GM19023 (cell line): ENCODE measurements around the gene RAD21L1.

Experiments
- ATAC-seq: cut with Tn5 transposase; IDR thresholded peaks from one replicate; pipeline ENCODE4 v1.9.1; 2021; ENCODE audit warnings: mild to moderate bottlenecking, moderate library complexity; ENCODE audit not compliant: unreplicated experiment

The RAD21L1 gene

DNA sequence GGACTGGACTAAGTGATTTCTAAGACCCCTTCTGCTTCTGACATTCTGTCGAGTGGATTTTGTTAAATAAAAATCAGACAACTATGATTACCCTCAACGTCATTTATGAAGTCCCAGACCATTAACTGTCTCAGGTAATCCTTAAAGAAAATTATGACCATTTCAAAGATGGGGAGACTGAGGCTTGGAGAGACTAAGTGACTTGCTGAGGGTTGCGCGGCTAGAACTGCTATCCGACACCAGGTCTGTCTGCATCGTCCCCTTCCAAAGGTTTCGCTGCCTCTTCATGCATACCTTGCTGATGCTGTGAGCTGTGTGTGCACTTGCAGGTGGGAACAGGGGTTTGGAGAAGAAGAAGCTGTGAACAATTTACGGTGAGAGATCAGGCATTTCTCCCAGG is 43.4 kb downstream of the RAD21L1 start:
- ATAC-seq = no peak

DNA sequence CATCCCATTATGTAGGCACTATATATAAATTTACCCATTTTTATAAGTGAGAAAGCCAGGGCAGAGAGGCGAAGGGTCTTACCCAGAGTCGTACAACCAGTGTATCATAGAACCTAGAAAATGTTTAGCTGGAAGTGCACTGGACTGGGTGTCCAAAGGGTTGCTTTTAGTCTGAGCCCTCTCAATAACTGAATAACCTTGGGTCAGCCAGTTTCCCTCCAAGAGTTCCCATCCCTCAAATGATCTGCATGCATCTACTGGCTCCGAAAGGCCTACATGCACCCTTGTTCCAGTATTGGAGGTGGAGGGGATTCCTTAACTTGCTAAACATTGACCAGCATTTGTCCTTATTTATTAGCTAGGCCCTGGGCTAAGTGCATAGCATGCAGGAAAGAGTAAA is 44.0 kb downstream of the RAD21L1 start:
- ATAC-seq = no peak

DNA sequence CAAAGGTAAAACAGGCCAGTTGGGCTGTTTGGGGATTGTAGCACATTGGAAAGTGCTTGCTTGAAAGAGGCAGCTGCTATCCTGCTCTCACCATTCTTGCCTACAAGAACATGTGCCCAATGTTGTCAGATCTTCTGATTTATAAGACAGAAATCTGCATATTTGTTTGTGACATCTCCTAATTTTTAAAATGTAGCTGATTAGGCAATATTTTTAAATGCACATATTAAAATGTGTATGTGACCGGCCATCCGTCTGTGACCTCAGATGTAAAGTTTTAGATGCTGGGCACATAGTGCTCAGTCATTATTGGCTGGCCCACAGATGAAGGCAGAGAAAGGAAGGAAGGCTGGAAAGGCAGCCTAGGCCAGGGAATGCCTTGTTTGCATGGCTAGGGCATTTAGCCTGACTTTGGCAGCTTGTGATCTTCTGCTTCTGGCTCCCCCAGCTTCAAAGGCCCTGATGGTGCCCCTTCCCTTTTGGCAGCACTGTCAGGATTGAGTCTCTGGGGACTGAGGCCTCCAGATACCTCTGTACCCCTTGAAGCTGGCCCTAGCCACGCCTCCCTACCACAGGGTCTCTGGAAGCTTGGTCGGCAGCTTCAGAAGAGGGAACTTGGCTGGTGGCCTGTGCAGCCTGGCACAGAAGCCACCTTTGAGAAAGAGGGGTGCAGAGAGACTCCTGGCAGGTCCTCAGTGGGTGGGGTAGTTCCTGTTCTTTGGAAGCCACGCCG is 46.7 kb downstream of the RAD21L1 start:
- no peak for ATAC-seq

DNA sequence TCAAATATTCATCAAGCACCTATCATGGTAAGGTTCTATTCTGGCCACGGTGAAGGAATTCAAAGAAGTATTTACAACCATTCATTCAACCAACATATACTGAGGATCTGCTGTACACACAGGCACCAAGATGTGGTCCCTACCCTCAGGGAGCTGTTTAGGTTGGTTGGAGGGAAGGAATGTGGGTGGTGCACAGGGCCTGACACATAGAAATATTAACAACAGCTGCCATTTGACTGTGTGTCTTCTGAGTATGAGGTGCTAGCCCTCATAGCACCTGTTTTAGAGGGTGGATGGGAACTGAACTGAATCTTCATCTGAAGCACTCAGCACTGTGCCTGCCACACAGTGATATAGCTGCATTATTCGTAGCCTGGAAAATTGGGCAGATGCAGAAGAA is 47.5 kb downstream of the RAD21L1 start:
- ATAC-seq = no peak

DNA sequence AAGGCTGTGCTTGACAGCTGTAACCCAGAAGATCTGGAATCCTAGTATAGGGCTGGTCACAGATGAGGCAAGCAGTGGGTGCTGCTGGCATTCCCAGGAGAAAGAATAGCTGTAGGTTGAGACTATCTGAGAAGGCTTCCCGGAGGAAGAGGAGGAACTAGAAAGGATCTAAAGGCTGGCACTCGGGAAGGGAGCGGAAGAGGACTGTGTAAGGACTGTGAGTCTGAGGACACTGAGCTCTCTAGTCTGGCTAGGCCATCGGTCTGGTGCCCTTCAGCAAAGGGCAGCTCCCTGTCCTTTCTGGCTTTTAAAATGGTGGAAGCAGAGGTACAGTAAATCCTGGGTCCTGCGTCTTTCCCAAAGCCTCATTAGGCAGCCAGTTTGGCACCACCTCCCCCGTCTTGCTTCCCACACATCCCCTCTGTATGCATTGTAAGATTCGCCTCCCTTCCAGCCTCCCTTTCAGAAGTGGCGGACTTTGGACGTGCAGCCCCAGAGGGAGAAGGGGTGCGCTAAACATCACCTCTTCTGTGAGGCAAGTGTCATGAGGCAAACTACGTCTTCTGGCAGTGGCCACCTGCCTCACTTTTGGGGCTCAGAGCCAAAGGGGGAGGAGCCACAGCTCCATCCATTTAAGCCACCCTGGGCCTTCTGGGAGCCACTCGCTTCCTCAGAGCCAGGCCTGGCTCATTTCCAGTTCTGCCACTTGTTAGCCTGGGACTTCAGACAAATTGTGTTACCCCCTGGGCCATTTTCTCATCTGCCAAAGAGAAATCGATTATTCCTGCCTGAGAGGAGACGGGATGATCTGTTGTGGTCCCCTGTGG is 48.9 kb downstream of the RAD21L1 start:
- no peak for ATAC-seq

DNA sequence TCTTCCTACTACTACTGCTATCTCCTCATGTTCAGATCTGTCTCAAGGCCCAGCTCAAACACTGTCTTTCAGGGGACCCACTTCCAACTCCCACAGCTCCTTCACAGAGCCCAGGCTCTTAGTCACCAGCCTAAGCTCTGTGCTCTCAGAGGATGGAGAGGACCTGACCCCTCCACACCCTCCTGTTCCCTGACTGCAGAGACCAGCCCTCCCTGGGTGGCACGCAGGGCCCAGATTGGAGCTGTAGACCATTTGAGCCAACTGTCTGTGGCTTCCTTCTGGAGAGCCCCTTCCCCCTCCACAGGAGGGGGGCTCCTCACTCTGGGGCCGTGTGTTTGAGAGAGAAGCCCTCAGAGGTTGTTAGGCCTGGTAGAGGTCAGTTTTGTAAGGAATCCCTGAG is 50.1 kb downstream of the RAD21L1 start:
- ATAC-seq = no peak

DNA sequence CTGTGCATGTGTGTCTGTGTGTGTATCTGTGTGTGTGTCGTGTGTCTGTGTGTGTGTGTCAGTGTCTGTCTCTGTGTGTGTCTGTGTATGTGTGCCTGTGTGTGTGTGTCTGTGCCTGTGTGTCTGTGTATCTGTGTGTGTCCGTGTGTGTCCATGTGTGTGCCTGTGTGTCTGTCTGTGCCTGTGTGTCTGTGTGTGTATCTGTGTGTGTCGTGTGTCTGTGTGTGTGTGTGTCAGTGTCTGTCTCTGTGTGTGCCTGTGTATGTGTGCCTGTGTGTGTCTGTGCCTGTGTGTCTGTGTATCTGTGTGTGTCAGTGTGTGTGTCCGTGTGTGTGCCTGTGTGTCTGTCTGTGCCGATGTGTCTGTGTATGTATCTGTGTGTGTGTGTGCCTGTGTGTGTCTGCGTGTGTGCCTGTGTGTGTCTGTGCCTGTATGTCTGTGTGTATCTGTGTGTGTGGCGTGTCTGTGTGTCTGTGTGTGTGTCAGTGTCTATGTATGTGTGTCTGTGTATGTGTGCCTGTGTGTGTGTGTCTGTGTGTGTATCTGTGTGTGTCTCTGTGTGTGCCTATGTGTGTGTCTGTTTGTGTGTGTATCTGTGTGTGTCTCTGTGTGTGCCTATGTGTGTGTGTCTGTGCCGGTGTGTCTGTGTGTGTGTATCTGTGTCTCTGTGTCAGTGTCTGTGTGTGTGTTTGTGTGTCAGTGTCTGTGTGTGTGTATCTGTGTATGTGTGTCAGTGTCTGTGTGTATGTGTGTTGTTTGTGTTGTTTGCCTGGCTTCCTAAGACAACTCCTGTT is 51.9 kb downstream of the RAD21L1 start:
- ATAC-seq = no peak

DNA sequence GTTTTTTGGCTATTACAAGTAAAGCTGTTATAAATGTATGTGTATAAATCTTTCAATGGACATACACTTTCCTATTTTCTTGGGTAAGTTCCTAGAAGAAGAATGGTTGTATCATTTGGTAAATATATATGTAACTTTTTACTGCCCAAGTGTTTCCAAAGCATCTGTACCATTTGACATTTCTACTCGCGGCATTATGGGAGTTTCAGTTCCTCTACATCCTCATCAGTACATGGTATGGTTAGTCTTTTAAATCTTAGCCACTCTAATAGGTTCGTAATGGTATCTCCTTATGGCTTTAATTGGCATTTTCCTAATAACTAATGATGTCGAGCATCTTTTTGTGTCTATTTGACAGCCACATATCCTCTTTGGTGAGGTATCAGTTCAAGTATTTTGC is 53.1 kb downstream of the RAD21L1 start:
- ATAC-seq = no peak

DNA sequence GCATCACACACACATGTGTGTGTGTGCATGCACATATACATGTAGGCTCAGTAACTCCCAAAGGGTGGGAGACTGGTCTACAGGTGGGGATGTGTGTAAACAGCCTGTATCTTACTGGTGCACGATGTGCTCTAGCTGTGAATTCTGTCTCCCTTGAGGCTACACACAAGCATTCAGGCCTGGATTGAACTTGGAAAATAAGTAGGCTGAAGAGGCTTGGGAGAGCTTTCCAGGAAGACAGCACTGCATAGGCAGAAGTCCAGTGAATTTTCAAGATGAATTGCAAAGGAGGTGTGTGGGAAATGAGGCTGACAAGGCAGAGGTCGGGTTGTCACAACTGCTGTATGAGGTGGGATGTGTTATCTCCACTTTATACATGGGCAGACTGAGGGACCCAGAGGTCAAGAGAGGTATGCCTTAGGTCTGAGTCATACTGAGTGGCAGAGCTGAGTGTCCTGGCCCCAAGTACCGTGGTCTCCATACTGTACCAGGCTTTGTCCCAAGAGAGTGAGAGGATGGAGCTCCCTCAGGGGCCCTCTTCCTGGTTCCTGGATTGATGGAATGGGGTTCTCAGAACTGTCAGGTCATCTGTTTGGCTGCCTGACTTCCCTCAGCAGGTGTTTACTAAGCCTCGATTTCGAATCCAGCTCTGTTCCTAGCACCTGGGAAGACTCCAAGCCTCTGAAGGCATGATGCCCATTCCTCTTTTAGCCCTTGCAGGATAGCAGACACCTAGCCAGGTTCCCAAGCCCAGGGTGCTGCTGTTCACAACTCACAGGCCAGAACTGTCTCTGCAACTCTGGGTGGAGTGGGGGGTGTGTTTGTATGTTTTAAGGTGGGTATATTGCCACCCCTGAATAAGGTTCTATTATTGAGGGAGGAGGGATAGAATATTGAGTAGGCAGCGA is 54.6 kb downstream of the RAD21L1 start:
- ATAC-seq = no peak

DNA sequence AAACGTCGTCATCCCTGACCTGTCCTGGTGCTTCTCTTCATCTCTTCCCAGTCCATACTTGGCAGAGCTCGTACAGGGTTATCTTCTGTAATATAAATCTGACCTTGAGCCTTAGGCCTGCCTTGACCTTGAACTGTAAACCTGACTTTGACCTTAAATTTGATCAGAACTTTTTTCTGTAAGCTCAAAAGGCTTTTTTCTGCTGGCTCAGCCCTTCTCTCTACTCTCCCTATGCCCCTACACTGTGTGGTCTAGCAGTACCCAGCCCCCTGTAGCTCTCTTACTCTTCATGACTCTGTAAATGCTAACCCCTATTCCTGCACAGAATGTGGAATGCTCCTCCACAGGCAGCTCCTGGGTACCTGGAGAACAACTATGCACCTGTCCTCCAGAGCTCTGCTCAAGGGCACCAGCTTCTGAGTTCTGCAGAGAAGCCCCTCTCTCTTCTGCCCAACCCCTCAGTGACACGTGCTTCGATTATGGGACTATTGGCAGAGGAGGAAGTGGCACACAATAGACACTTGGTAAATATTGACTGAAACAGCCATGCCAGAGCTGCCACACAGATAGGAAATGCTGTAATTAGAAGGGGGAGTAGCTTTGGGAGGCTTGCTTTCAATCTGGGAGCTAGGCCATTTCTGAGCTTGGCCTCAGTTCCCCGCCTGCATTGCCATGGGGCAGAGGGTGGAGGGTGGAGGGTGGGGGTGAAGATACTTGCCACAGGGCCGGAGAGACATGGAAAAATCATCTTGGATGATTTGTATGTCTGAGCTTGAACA is 55.6 kb downstream of the RAD21L1 start:
- no peak for ATAC-seq

DNA sequence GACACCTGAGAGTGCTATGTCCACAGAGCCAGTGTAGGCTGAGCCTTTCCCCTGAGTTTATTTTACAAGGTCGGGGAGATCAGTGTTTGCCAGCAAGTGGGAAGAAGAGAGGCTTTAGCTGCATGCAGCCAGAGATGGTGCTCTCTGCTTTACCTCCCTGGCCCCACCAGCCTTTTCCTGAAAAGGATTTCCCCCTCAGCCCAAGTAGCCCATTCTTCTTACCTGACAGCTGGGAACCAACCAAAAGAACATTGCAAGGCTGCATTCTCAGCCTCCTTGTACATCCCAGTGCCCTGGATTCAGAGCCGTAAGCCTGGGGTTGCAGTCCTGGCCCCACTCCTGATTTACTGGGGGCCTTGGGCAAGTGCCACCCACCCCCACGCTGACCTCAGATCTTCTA is 57.1 kb downstream of the RAD21L1 start:
- no peak for ATAC-seq

DNA sequence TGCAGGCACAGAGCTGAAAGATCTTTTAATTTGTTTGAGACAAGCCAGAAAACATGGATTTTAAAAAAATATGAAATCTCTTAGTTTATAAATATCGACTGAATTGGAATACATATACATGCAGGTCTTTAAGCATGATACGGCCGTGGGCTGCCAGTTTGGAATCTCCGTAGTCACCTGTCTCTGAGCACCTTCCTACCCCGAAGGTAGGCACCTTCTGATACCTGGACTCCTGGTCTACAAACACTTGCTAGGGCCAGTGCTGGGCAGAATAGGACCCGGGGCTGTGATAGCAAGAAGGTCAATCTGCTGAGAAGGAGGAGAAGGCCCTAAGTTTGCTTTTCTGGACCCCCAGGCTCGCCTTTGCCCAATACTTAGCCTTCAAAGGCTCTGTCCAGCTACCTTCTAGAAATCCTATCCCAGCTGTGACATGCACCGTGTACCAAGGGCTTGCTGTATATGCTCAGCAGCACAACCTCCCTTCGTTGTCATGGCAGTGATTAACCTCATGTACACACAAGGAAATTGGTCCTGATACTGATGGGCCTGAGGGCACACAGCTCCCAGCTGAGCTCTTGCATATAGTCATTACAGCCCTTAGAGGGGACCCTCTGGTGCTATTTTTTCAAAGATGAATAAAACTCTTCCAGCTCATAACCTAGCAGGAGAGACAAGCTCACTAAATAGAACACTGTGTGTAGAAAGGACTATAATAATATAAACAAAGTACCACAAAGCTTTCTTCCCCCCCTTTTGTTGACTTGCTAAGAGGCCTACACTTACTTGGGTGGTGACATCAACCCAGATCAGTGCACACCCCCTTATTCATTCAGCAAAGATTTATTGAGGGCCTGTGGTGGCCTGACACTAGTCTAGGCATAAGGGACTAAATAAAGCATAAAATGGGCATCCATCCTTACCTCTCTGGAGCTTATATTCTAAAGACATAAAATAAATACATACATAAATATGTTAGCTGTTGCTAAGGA is 58.0 kb downstream of the RAD21L1 start:
- ATAC-seq = no peak

DNA sequence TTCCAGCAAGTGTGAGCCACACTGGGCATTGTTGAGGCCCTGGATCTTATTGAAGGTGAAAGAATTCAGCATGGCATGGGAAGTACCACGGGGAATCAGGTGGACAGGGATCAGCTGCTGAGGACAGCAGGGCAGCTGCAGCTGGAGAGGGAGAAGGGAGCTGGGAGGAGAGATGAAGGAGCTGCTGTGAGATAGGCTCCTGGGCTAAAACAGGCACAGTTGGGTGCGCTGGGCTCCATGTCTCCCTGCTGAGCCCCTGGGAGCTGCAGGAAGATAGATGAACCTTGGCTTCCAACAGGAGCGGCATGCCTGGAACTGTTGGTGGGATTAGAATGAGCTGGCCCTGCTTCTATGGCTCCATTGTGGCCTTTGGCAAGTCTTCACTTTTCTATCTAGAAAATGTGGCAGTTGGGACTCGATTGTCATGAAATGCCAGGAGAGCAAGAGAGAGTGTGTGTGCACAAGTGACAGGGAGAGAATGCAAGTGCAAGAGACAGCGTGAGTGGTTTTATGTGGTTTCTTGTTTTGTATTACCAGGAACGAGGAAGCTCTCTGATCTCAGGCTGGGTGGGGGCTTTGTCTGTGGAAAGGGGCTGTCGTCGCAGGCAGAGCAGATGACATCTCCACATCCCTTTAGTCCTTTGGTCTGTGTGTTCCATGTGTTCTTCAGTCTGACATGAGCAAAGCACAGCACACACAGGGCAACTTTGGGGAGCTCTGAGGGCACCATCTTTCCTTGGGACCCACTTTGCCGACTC is 60.6 kb downstream of the RAD21L1 start:
- ATAC-seq = no peak

DNA sequence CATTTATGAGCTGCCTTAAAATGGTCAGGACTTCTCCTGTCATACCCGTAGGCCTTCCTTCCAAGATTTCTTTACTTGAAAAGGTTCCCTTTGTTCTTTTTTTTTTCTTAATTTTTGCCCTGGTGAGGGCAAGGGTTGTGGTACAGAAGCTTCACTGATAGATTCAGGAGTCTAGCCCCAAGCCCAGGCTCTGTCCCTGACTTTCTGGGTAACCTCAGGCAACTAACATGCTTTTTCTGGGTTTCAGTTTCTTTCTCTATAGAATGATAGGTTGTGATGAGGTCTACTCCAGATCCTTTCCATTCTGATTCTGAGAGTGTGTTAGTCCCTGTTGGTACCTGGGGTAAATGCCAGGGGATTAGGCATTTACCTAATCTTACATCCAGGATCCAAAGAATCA is 61.5 kb downstream of the RAD21L1 start:
- ATAC-seq = no peak

DNA sequence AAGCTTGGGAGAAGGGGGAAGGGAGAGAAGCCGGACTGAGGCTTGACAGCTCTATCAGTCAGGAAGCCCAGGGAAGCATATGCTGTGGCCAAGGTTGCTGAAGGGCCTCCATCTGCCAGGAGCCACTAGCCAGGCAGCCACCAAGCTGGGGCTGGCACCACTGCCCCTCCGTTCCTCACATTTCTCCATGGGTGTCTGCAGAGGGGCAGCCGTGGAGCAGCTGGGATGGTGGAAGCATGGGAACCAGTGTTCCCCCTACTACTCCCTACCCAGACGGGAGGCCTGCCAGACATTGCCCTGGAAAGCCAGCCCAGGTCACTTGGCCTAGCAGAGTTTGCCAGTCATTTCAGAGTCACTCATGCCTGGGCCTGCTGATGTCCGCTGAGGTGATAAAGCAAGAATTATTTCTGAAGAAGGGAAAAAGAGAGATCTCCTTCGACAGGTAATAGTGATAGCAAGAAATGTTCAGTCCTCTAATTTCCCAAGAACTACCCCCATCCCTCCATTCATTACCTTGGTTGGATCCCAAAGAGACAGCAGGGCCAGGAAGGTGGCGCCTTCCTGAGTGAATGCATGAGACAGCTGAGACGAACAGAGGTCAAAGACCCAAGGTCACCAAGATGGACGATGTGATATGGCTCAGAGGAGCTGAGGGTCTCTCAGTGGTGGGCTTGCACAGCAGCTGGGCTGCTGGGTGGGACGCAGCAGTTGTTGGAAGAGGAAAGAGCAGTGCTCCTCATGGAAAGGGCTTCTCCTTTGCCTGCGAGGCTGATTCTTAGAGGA is 62.1 kb downstream of the RAD21L1 start:
- no peak for ATAC-seq

DNA sequence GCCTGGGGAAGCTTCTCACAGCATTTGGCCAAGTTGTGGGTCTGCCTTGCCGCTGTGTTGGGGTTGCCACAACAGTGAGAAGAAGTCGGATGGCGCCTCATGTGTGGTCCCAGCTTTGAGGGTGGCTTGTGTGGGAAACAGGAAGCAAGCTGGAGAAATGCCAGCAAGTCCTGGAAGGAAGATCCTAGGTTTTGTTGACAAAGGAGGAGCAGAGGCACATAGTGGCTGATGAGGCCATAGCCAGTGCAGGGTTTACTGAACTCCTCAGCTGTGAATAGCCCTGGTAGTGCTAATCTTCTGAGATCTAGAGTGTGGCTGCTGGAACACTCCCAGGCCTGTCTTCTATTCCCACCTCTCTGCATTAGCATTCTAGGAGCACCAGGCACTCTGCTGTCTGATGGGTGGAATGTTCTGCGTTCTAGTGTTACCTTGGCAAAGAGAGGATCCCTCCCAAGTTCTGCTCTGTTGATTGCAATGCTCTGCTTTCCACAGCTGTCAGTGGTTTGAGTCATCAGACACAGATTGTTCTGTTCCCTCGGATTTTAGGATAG is 65.4 kb downstream of the RAD21L1 start:
- ATAC-seq = no peak

DNA sequence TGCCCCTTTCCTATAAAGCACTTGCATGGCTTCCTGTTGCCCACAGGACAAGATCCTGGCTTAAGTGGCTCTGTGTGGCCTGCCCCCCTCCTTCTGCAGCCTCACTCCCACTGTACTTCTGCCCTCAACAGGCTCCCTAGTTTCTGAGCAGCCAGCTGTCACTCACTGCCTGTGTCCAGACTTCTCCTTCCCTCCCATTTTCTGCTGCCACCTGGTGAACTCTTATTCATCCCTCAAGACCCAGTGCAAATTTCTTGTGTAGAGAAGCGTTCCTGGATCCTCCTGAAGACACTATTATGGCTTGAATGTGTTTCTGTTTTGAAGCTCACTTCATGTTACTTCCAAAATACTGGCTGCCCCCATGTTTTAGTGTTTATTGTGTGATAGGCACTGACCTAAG is 66.8 kb downstream of the RAD21L1 start:
- no peak for ATAC-seq
